ENCODE data around the gene TRIM2.

GRCh38 chr4:153374442-153374841 lies 170.2 kb downstream of the TRIM2 start:
- no peak for TF ChIP-seq CTCF (conservative IDR thresholded peaks at IDR 0.05; ENCODE audit: low read depth, low read length)
- no peak for TF ChIP-seq EZH2phosphoT487 (IDR thresholded peaks at IDR 0.05; ENCODE audit: borderline replicate concordance, low read length)

Measured in PC-3 (cell line).